B cell (primary cell): ENCODE data around the gene SLC4A8. TPM values are rescaled to one million over a fixed set of nuclear protein-coding genes. Genes with fewer than 3 reads are reported as not detected.

Experiments
- ATAC-seq: fragments of 200-7000 bp; cut with Tn5 transposase; one replicate; pipeline ENCODE4 v1.10.0; 2021; ENCODE audit warnings: low read depth, mild to moderate bottlenecking, moderate number of reproducible peaks, moderate library complexity
- CTCF ChIA-PET: fragments of 350-600 bp; sonication (Branson Sonifier 250); formaldehyde crosslinking; loops from one replicate; lab custom pipeline; 2021; ENCODE audit warnings: antibody characterized with exemption, inconsistent platforms; lab: Charles Lee
- POLR2A ChIA-PET: fragments of 350-600 bp; sonication (Branson Sonifier 250); formaldehyde crosslinking; loops from one replicate; lab custom pipeline; 2021; ENCODE audit warnings: antibody characterized with exemption; lab: Charles Lee
- DNase-seq: peaks from one replicate; pipeline ENCODE4 v3.0.0; 2013
- H2AFZ ChIP-seq: 2 replicates; pipeline ENCODE4 v1.6.1; 2012; ENCODE audit warnings: mild to moderate bottlenecking, low read depth, low read length; ENCODE audit not compliant: insufficient read depth, poor library complexity, severe bottlenecking
- H3K27ac ChIP-seq, 2 donors: 1 replicate in 1 of 2; 2 replicates in 1 of 2; pipeline ENCODE4 v1.5.1; 2012 to 2013; ENCODE audit warnings: low read length in 2 of 2, mild to moderate bottlenecking in 2 of 2, moderate library complexity in 1 of 2
- H3K27me3 ChIP-seq, 4 experiments: fragments of 200-600 bp in 1 of 4; sonication (generic) in 1 of 4; replicated peaks in 1 of 4; 1 replicate in 2 of 4; 2 replicates in 2 of 4; pipeline versions ENCODE4 v1.6.1 to v1.7.0; 2013 to 2016; ENCODE audit warnings: low read length in 3 of 4, mild to moderate bottlenecking in 2 of 4, mixed read lengths in 1 of 4, moderate library complexity in 1 of 4; ENCODE audit not compliant: insufficient read depth in 4 of 4, control insufficient read depth in 3 of 4; ENCODE audit errors: control extremely low read depth in 1 of 4
- H3K36me3 ChIP-seq, 2 experiments: replicated peaks in 1 of 2; 1 replicate in 1 of 2; 2 replicates in 1 of 2; pipeline versions ENCODE4 v1.6.1 to v1.7.1; 2013; ENCODE audit warnings: low read length in 1 of 2; ENCODE audit not compliant: insufficient read depth in 2 of 2, control insufficient read depth in 1 of 2; ENCODE audit errors: control extremely low read depth in 1 of 2, extremely low read depth in 1 of 2
- H3K4me1 ChIP-seq, 2 donors: fragments of 200-600 bp in 1 of 2; sonication (generic) in 1 of 2; 1 replicate in 1 of 2; 2 replicates in 1 of 2; pipeline versions ENCODE4 v1.5.1 to v1.6.1; 2013 to 2017; ENCODE audit warnings: low read length in 2 of 2; ENCODE audit not compliant: control insufficient read depth in 2 of 2, insufficient read depth in 2 of 2
- H3K4me2 ChIP-seq: replicated peaks from 2 replicates; pipeline ENCODE3; 2012; ENCODE audit warnings: mild to moderate bottlenecking, low read depth, low read length; ENCODE audit not compliant: poor library complexity, severe bottlenecking
- H3K4me3 ChIP-seq, 5 experiments: fragments of 200-600 bp in 1 of 5; sonication (generic) in 1 of 5; 1 replicate in 3 of 5; 2 replicates in 2 of 5; pipeline versions ENCODE4 v1.5.1 to v1.7.0; 2011 to 2016; ENCODE audit warnings: low read length in 4 of 5, mild to moderate bottlenecking in 4 of 5, low read depth in 2 of 5, control low read depth in 1 of 5, moderate library complexity in 1 of 5; ENCODE audit not compliant: insufficient read depth in 1 of 5; ENCODE audit errors: control extremely low read depth in 1 of 5, extremely low read depth in 1 of 5
- H3K79me2 ChIP-seq: fragments of 200-600 bp; sonication (generic); one replicate; pipeline ENCODE4 v1.6.0; 2016; ENCODE audit warnings: low read length; ENCODE audit not compliant: control insufficient read depth, insufficient read depth
- H3K9ac ChIP-seq: fragments of 200-600 bp; sonication (generic); 2 replicates; pipeline ENCODE4 v1.6.1; 2017; ENCODE audit warnings: mild to moderate bottlenecking, low read length, moderate library complexity
- H3K9me3 ChIP-seq, 3 donors: one replicate each; pipeline versions ENCODE4 v1.6.1 to v1.7.1; 2013; ENCODE audit warnings: low read length in 2 of 3; ENCODE audit not compliant: control insufficient read depth in 2 of 3, insufficient read depth in 1 of 3; ENCODE audit errors: control extremely low read depth in 1 of 3
- H4K20me1 ChIP-seq: 2 replicates; pipeline ENCODE4 v1.6.0; 2012; ENCODE audit warnings: mild to moderate bottlenecking, low read length; ENCODE audit not compliant: insufficient read depth, control insufficient read depth, poor library complexity, severe bottlenecking
- H3K27ac Mint-ChIP-seq: one replicate; pipeline ENCODE4 v1.8.0; 2021; ENCODE audit warnings: mixed read lengths
- H3K27me3 Mint-ChIP-seq: one replicate; pipeline ENCODE4 v1.8.0; 2021; ENCODE audit warnings: mixed read lengths
- H3K4me1 Mint-ChIP-seq: one replicate; pipeline ENCODE4 v1.8.0; 2021; ENCODE audit warnings: mixed read lengths
- H3K4me3 Mint-ChIP-seq: one replicate; pipeline ENCODE4 v1.8.0; 2021; ENCODE audit warnings: mixed read lengths
- H3K9me3 Mint-ChIP-seq: one replicate; pipeline ENCODE4 v1.8.0; 2022; ENCODE audit warnings: mixed read lengths; ENCODE audit not compliant: insufficient read depth
- EZH2 ChIP-seq: IDR thresholded peaks from 2 replicates; pipeline ENCODE4 v1.6.1; 2012; ENCODE audit warnings: borderline replicate concordance, low read depth, mild to moderate bottlenecking, moderate library complexity, low read length; ENCODE audit not compliant: insufficient read depth, poor library complexity, severe bottlenecking
- WGBS: methylation state at CpG from one replicate; pipeline ENCODE4 v1.1.5; 2013; ENCODE audit warnings: missing lambda C conversion rate; ENCODE audit not compliant: insufficient coverage; 5-methylcytosine and 5-hydroxymethylcytosine counted together
- intact Hi-C: fragments of 100-400 bp; cut with micrococcal nuclease; formaldehyde crosslinking; loops from one replicate; pipeline ENCODE4 v1.10.0; 2022
- polyA plus RNA-seq: library from polyadenylated mRNA; depleted of rRNA; stranded (reverse); fragments of >200 nt; gene quantifications from 2 replicates; pipeline ENCODE4 v1.2.3, GENCODE V29; 2012
- total RNA-seq, 2 donors: library from RNA; stranded (reverse); fragments of 120-200 nt in 1 of 2; gene quantifications; 1 replicate in 1 of 2; 2 replicates in 1 of 2; pipeline versions ENCODE4 v1.2.3 to v1.2.4, GENCODE V29; 2013 to 2022
- TF ChIP-seq, protein P1 (sequence below): fragments of 200-600 bp; IDR thresholded peaks from one replicate; pipeline ENCODE4 v1.8.0; 2022; ENCODE audit warnings: antibody characterized with exemption, mild to moderate bottlenecking

SLC4A8 gene
- total and polyA plus RNA-seq, 2 donors (not counting 1 experiment from before 2014, with no cell fraction given) = 3.1 to 3.2 TPM

DNA sequence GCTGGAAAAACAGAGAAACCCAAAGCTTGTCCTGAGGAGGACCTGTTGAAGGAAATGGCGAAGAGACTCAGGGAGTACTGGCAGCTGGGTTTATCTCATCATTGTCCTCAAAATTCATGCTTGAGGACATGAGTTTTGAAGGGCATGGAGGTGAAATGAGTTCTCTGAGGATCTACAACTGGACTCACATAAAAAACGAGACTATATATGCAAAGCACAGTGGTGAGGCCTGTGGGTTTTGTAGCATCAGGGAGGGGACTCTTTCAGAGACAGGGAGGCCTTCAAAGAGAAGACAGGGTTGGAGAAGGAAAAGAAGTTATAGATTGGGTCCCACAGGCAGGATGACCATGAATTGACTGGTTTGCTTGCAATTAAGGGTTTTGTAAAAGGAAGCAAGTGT lies 95.1 kb downstream of the SLC4A8 start:
- 88% methylated on average over 2 of the region's 2 CpGs for WGBS
- intact Hi-C loops = no loop called here
- no peaks in the 10 kb centered on the region for H3K79me2 ChIP-seq
- DNase-seq (no peak), ATAC-seq (no peak)
- no peaks in the 10 kb centered on the region for H3K9me3 ChIP-seq
- no peak overlapping the region for H3K4me2 ChIP-seq
- H3K27me3 ChIP-seq = no peaks in the 10 kb centered on the region
- ChIA-PET CTCF (interaction anchor here (3.3 kb wide), 1 partner anchor 12 kb away, joined by 26 read pairs; no protein-coding TSS in a partner anchor), POLR2A (no interaction called here)
- Mint-ChIP-seq H3K4me3 (no peak overlapping the region), H3K27ac (no peak overlapping the region), H3K9me3 (no peaks in the 10 kb centered on the region), H3K4me1 (no peaks in the 10 kb centered on the region), H3K27me3 (no peaks in the 10 kb centered on the region)
- H3K4me1 ChIP-seq = no peaks in the 10 kb centered on the region
- no peak overlapping the region for H3K27ac ChIP-seq
- H3K4me3 ChIP-seq = no peak overlapping the region
- no peaks in the 10 kb centered on the region for H4K20me1 ChIP-seq
- TF ChIP-seq, protein P1, sequence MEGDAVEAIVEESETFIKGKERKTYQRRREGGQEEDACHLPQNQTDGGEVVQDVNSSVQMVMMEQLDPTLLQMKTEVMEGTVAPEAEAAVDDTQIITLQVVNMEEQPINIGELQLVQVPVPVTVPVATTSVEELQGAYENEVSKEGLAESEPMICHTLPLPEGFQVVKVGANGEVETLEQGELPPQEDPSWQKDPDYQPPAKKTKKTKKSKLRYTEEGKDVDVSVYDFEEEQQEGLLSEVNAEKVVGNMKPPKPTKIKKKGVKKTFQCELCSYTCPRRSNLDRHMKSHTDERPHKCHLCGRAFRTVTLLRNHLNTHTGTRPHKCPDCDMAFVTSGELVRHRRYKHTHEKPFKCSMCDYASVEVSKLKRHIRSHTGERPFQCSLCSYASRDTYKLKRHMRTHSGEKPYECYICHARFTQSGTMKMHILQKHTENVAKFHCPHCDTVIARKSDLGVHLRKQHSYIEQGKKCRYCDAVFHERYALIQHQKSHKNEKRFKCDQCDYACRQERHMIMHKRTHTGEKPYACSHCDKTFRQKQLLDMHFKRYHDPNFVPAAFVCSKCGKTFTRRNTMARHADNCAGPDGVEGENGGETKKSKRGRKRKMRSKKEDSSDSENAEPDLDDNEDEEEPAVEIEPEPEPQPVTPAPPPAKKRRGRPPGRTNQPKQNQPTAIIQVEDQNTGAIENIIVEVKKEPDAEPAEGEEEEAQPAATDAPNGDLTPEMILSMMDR = no peak
- TF ChIP-seq EZH2 = no peak
- H3K36me3 ChIP-seq = no peaks in the 10 kb centered on the region
- no peak overlapping the region for H2AFZ ChIP-seq
- no peak overlapping the region for H3K9ac ChIP-seq

DNA sequence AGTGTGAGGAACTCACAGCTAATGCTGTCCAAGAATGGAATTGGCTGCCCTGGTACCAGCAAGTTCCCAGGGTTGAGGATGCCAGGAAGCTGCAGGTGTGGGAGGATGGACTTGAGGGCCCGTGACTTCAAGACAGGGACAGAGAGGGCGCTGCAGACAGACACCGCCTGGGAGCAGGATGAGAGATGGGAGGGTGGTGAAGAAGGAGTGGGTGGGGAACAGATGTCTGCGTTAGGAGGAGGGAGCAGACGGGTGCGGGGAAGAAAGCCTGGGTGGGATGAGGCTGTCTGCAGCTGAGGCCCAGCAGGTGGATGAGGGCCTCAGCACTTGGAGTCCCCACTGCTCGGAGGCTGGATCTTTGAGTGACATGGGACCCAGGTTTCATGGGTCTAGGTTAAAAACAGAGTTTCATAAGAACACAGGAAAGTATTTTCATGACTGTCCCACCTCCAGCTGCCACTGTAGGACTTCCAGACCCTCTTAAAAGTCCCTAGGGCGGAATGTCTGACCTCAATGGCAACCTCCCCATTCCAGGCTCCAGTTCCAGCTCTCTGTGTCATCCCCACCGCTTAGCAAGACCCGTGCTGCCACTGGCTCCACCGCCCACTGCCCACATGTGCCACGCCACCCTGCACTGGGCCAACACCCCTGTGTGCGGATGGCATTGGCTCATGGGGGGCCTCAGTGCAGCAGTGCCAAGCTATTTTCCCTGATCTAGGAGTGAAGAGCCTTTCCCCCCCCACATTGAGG lies 96.1 kb downstream of the SLC4A8 start:
- TF ChIP-seq, protein P1 = no peak
- no peak for TF ChIP-seq EZH2
- WGBS = 94% methylated on average over 13 of the region's 13 CpGs
- no peak overlapping the region for H3K4me2 ChIP-seq
- ChIA-PET POLR2A (no interaction called here), CTCF (interaction anchor here (3.3 kb wide), 1 partner anchor 11 kb away, joined by 26 read pairs; no protein-coding TSS in a partner anchor)
- H3K27ac ChIP-seq = no peak overlapping the region
- no peaks in the 10 kb centered on the region for H3K79me2 ChIP-seq
- intact Hi-C loops = no loop called here
- Mint-ChIP-seq H3K27ac (no peak overlapping the region), H3K4me1 (no peaks in the 10 kb centered on the region), H3K9me3 (no peaks in the 10 kb centered on the region), H3K27me3 (no peaks in the 10 kb centered on the region), H3K4me3 (no peak overlapping the region)
- H3K9me3 ChIP-seq = no peaks in the 10 kb centered on the region
- no peaks in the 10 kb centered on the region for H4K20me1 ChIP-seq
- H3K4me1 ChIP-seq = no peaks in the 10 kb centered on the region
- no peak overlapping the region for H2AFZ ChIP-seq
- H3K36me3 ChIP-seq = no peaks in the 10 kb centered on the region
- H3K27me3 ChIP-seq = no peaks in the 10 kb centered on the region
- DNase-seq (no peak), ATAC-seq (no peak)
- no peak overlapping the region for H3K4me3 ChIP-seq
- no peak overlapping the region for H3K9ac ChIP-seq
